SK-N-MC (cell line): ENCODE results near the gene EIF4B.
A peak's percentile ranks its signal among the peaks of the same experiment; 100 is the strongest.
"Not testable (repeated sequence)": the region's sequence is repeated elsewhere in the genome, so short reads cannot be mapped to it uniquely, and the experiment has no call there.

Experiments
- DNase-seq: peaks from one replicate; pipeline ENCODE4 v3.0.0-alpha.2; 2011; ENCODE audit warnings: low read depth, low spot score
- H3K27ac ChIP-seq: fragments of 200-600 bp; sonication (generic); 2 replicates; pipeline ENCODE4 v1.5.1; 2016; ENCODE audit warnings: mixed run types
- H3K36me3 ChIP-seq: fragments of 200-600 bp; sonication (generic); 2 replicates; pipeline ENCODE4 v1.6.1; 2017; ENCODE audit warnings: antibody characterized with exemption, low read length, mixed read lengths; ENCODE audit not compliant: insufficient read depth
- H3K4me3 ChIP-seq: fragments of 200-600 bp; sonication (generic); 2 replicates; pipeline ENCODE4 v1.5.1; 2016
- H3K9ac ChIP-seq: fragments of 200-600 bp; sonication (generic); 2 replicates; pipeline ENCODE4 v1.8.0; 2017; ENCODE audit warnings: mixed run types, mixed read lengths; ENCODE audit not compliant: insufficient read length
- H3K9me3 ChIP-seq: fragments of 200-600 bp; sonication (generic); 2 replicates; pipeline ENCODE4 v1.6.1; 2017; ENCODE audit warnings: low read depth, mild to moderate bottlenecking, antibody characterized with exemption, low read length, moderate library complexity, mixed read lengths
- EZH2 ChIP-seq: fragments of 200-600 bp; sonication (generic); IDR thresholded peaks from one replicate; pipeline ENCODE4 v1.6.1; 2017; ENCODE audit warnings: antibody characterized with exemption
- FOXP2 ChIP-seq: optimal IDR thresholded peaks from 2 replicates; pipeline ENCODE3; 2011; ENCODE audit warnings: mild to moderate bottlenecking, moderate library complexity; ENCODE audit not compliant: insufficient read depth; ENCODE audit errors: extremely low read length, control extremely low read depth
- POLR2AphosphoS5 ChIP-seq: IDR thresholded peaks from 2 replicates; pipeline ENCODE4 v1.6.1; 2012; ENCODE audit warnings: mild to moderate bottlenecking, low read depth, low read length, borderline replicate concordance

EIF4B gene

GRCh38 chr12:53010955-53011354 is 4.7 kb downstream of the EIF4B start:
- TF ChIP-seq FOXP2 (no peak), POLR2AphosphoS5 (no peak), EZH2 (no peak)
- Histone ChIP-seq H3K36me3 (peaks cover 79% of the 10 kb centered on the region), H3K4me3 (0 out of 2 replicates have a peak overlapping the region, but pooled peaks have one; percentile 2), H3K9ac (no peak overlapping the region), H3K27ac (no peak overlapping the region), H3K9me3 (no peaks in the 10 kb centered on the region)
- no peak for DNase-seq

- H3K9ac ChIP-seq = no peak overlapping the region
- peaks cover 88% of the 10 kb centered on the region for H3K36me3 ChIP-seq
- no peak overlapping the region for H3K27ac ChIP-seq
Observed at GRCh38 chr12:53011889-53012288, 5.6 kb downstream of the EIF4B start.

GRCh38 chr12:53012928-53013327 is 6.7 kb downstream of the EIF4B start:
- TF ChIP-seq EZH2 (no peak), POLR2AphosphoS5 (no peak), FOXP2 (no peak)
- H3K9me3 ChIP-seq = no peaks in the 10 kb centered on the region
- H3K9ac ChIP-seq = no peak overlapping the region
- H3K36me3 ChIP-seq = peaks cover 92% of the 10 kb centered on the region
- H3K4me3 ChIP-seq = no peak overlapping the region
- no peak for DNase-seq
- H3K27ac ChIP-seq = peak overlapping the region; percentile 34; the same call in 1 of the 2 replicates

More at GRCh38 chr12:53011889-53012288, 5.6 kb downstream of the EIF4B start:
- H3K9me3 ChIP-seq = no peaks in the 10 kb centered on the region
- DNase-seq = no peak
- TF ChIP-seq POLR2AphosphoS5 (no peak), FOXP2 (no peak)
- no peak overlapping the region for H3K4me3 ChIP-seq

GRCh38 chr12:53014709-53015108 is 8.5 kb downstream of the EIF4B start:
- Histone ChIP-seq H3K9ac (peak overlapping the region; percentile 30), H3K9me3 (no peaks in the 10 kb centered on the region), H3K27ac (peak overlapping the region; percentile 75), H3K4me3 (no peak overlapping the region), H3K36me3 (peaks cover 90% of the 10 kb centered on the region)
- TF ChIP-seq FOXP2 (no peak), POLR2AphosphoS5 (no peak), EZH2 (no peak)
- no peak for DNase-seq

- H3K4me3 ChIP-seq = no peak overlapping the region
- no peak overlapping the region for H3K9ac ChIP-seq
- no peaks in the 10 kb centered on the region for H3K9me3 ChIP-seq
- peaks cover 90% of the 10 kb centered on the region for H3K36me3 ChIP-seq
- no peak for TF ChIP-seq FOXP2
- no peak for TF ChIP-seq EZH2
- no peak for TF ChIP-seq POLR2AphosphoS5
- peak overlapping the region; percentile 17; the same call in 1 of the 2 replicates for H3K27ac ChIP-seq
- no peak for DNase-seq
Observed at GRCh38 chr12:53025250-53025649, 19.0 kb downstream of the EIF4B start.

- H3K4me3 ChIP-seq, DNase-seq, H3K27ac ChIP-seq, H3K9me3 ChIP-seq, H3K9ac ChIP-seq: not testable (repeated sequence)
- H3K36me3 ChIP-seq = peaks cover 89% of the 10 kb centered on the region
Observed at GRCh38 chr12:53027014-53027413, 20.8 kb downstream of the EIF4B start.

GRCh38 chr12:53031616-53032015 is 25.4 kb downstream of the EIF4B start:
- Histone ChIP-seq H3K36me3 (peaks cover 87% of the 10 kb centered on the region), H3K4me3 (no peak overlapping the region), H3K9me3 (no peaks in the 10 kb centered on the region), H3K27ac (no peak overlapping the region), H3K9ac (no peak overlapping the region)
- no peak for DNase-seq
- TF ChIP-seq FOXP2 (no peak), EZH2 (no peak), POLR2AphosphoS5 (no peak)

GRCh38 chr12:53033832-53034231 is 27.6 kb downstream of the EIF4B start:
- Histone ChIP-seq H3K27ac (0 out of 2 replicates have a peak overlapping the region, but pooled peaks have one; percentile 50), H3K36me3 (peaks cover 88% of the 10 kb centered on the region)
- not testable (repeated sequence) for DNase-seq, H3K9ac ChIP-seq, H3K4me3 ChIP-seq, H3K9me3 ChIP-seq

GRCh38 chr12:53034459-53034858 is 28.2 kb downstream of the EIF4B start:
- DNase-seq = no peak
- H3K9ac ChIP-seq = no peak overlapping the region
- H3K36me3 ChIP-seq = peaks cover 89% of the 10 kb centered on the region
- H3K27ac ChIP-seq = peak overlapping the region; percentile 50; the same call in 1 of the 2 replicates
- H3K9me3 ChIP-seq = no peaks in the 10 kb centered on the region
- H3K4me3 ChIP-seq = no peak overlapping the region
- TF ChIP-seq FOXP2 (no peak), POLR2AphosphoS5 (no peak), EZH2 (no peak)
